Endothelial cell of umbilical vein (primary cell): ENCODE results near the gene NSUN4. TPM values are rescaled to one million over a fixed set of nuclear protein-coding genes. Genes with fewer than 3 reads are reported as not detected.

ENCODE experiments used
- BruUV-seq: library from RNA; stranded (reverse); fragments of 400-500 nt; replicated peaks from 2 replicates; lab custom pipeline; 2021; lab: Mats Ljungman, UMichigan
- CTCF ChIA-PET: fragments of 300-600, 350-600 bp; sonication (Branson Sonifier 250); formaldehyde crosslinking; loops from one replicate; lab custom pipeline; 2021; ENCODE audit warnings: antibody characterized with exemption, inconsistent platforms; lab: Charles Lee
- POLR2A ChIA-PET: fragments of 300-600, 350-600 bp; sonication (Branson Sonifier 250); formaldehyde crosslinking; loops from one replicate; lab custom pipeline; 2021; ENCODE audit warnings: antibody characterized with exemption, inconsistent platforms; lab: Charles Lee
- DNase-seq: peaks from one replicate; pipeline ENCODE4 v3.0.0-alpha.2; 2011; ENCODE audit warnings: low read depth, low spot score
- FAIRE-seq: peaks from 2 replicates; lab custom pipeline; 2011; peaks lifted over from hg19 to GRCh38; lab: Jason Lieb, UNC
- H2AFZ ChIP-seq: 2 replicates; pipeline ENCODE4 v1.6.0; 2012; ENCODE audit warnings: low read depth, low read length, control low read depth, inconsistent platforms
- H3K27ac ChIP-seq: 2 replicates; pipeline ENCODE4 v1.5.1; 2011; ENCODE audit warnings: low read depth, mild to moderate bottlenecking, control low read depth, low read length, moderate library complexity; ENCODE audit not compliant: insufficient read depth
- H3K27me3 ChIP-seq, 2 experiments: 2 replicates each; pipeline versions ENCODE4 v1.6.0 to v1.6.1; 2011; ENCODE audit warnings: low read length in 2 of 2, mixed read lengths in 1 of 2; ENCODE audit not compliant: control insufficient read depth in 2 of 2, insufficient read depth in 2 of 2
- H3K36me3 ChIP-seq, 2 experiments: 2 replicates in 1 of 2; 3 replicates in 1 of 2; pipeline ENCODE4 v1.5.1; 2011; ENCODE audit warnings: low read length in 2 of 2, mild to moderate bottlenecking in 1 of 2, moderate library complexity in 1 of 2; ENCODE audit not compliant: control insufficient read depth in 2 of 2, insufficient read depth in 2 of 2; ENCODE audit errors: extremely low read depth in 1 of 2
- H3K4me1 ChIP-seq: 3 replicates; pipeline ENCODE4 v1.5.1; 2011; ENCODE audit warnings: mild to moderate bottlenecking, low read length; ENCODE audit not compliant: control insufficient read depth, insufficient read depth; ENCODE audit errors: extremely low read depth
- H3K4me2 ChIP-seq: 2 replicates; pipeline ENCODE4 v1.6.1; 2011; ENCODE audit warnings: low read length, control low read depth, mixed read lengths; ENCODE audit not compliant: insufficient read depth
- H3K4me3 ChIP-seq, 3 experiments: fragments of 200-600 bp in 1 of 3; sonication (generic), shearing (Covaris generic) in 1 of 3; replicated peaks in 1 of 3; 2 replicates each; pipeline ENCODE4 v1.5.1; 2011 to 2016; ENCODE audit warnings: control low read depth in 3 of 3, low read length in 3 of 3, mild to moderate bottlenecking in 2 of 3, inconsistent platforms in 1 of 3, low read depth in 1 of 3, moderate library complexity in 1 of 3; ENCODE audit not compliant: insufficient read depth in 1 of 3
- H3K79me2 ChIP-seq: 2 replicates; pipeline ENCODE4 v1.6.0; 2012; ENCODE audit warnings: low read length, inconsistent platforms; ENCODE audit not compliant: control insufficient read depth, insufficient read depth
- H3K9ac ChIP-seq: replicated peaks from 2 replicates; pipeline ENCODE3; 2011; ENCODE audit warnings: low read length, control low read depth; ENCODE audit not compliant: insufficient read depth; ENCODE audit errors: extremely low read depth
- H3K9me1 ChIP-seq: replicated peaks from 3 replicates; pipeline ENCODE4 v1.6.0; 2011; ENCODE audit warnings: mild to moderate bottlenecking, low read length; ENCODE audit not compliant: control insufficient read depth, insufficient read depth; ENCODE audit errors: extremely low read depth
- H3K9me3 ChIP-seq: replicated peaks from 2 replicates; pipeline ENCODE4 v1.5.1; 2012; ENCODE audit warnings: low read length, inconsistent platforms; ENCODE audit not compliant: control insufficient read depth, insufficient read depth
- H4K20me1 ChIP-seq: replicated peaks from 2 replicates; pipeline ENCODE3; 2011; ENCODE audit warnings: mild to moderate bottlenecking, low read length; ENCODE audit not compliant: control insufficient read depth, insufficient read depth; ENCODE audit errors: extremely low read depth
- EZH2 ChIP-seq: IDR thresholded peaks from 2 replicates; pipeline ENCODE4 v1.6.1; 2012; ENCODE audit warnings: borderline replicate concordance, low read depth, mild to moderate bottlenecking, moderate library complexity, low read length, inconsistent platforms; ENCODE audit not compliant: severe bottlenecking
- FOS ChIP-seq: IDR thresholded peaks from 2 replicates; pipeline ENCODE4 v1.6.1; 2011; ENCODE audit warnings: mild to moderate bottlenecking, low read length, moderate library complexity, borderline replicate concordance; ENCODE audit not compliant: insufficient read depth
- GATA2 ChIP-seq: IDR thresholded peaks from 2 replicates; pipeline ENCODE4 v1.7.0; 2011; ENCODE audit warnings: low read depth, mild to moderate bottlenecking, moderate library complexity, mixed read lengths, low read length; ENCODE audit not compliant: insufficient read length, insufficient read depth
- JUN ChIP-seq: IDR thresholded peaks from 2 replicates; pipeline ENCODE4 v1.6.1; 2011; ENCODE audit warnings: borderline replicate concordance, low read depth; ENCODE audit not compliant: insufficient read length, insufficient read depth
- MYC ChIP-seq: IDR thresholded peaks from one replicate; pipeline ENCODE4 v1.6.1; 2011; ENCODE audit warnings: mild to moderate bottlenecking, low read depth, low read length
- POLR2A ChIP-seq: IDR thresholded peaks from 2 replicates; pipeline ENCODE4 v1.6.1; 2012; ENCODE audit warnings: low read depth, mild to moderate bottlenecking, control low read depth, low read length
- POLR2AphosphoS5 ChIP-seq: IDR thresholded peaks from 2 replicates; pipeline ENCODE4 v1.6.1; 2012; ENCODE audit warnings: low read depth, mild to moderate bottlenecking, control low read depth, low read length, moderate library complexity; ENCODE audit not compliant: insufficient read depth
- dilution Hi-C: fragments of 300-500 bp; cut with MboI; formaldehyde crosslinking; loops from one replicate; pipeline ENCODE4 v1.15.0; 2019; ENCODE audit warnings: low sequenced_read_pairs; ENCODE audit not compliant: extremely low pct_ligation_motif_present
- intact Hi-C: fragments of 100-400 bp; cut with micrococcal nuclease; formaldehyde crosslinking; loops from one replicate; pipeline ENCODE4 v1.10.0; 2022
- polyA plus RNA-seq, 4 experiments: library from polyadenylated mRNA; depleted of rRNA in 3 of 4; stranded (reverse) in 3 of 4; unstranded in 1 of 4; fragments of >200 nt; gene quantifications; 2 replicates each; pipeline versions ENCODE4 v1.2.1 to v1.2.3, GENCODE V29; 2011 to 2012; ENCODE audit warnings: missing spikeins in 1 of 4
- total RNA-seq: library from RNA; stranded (reverse); gene quantifications from 2 replicates; pipeline ENCODE4 v1.2.3, GENCODE V29; 2021
- TF ChIP-seq, protein P1 (sequence below), 2 donors: IDR thresholded peaks; 1 replicate in 1 of 2; 2 replicates in 1 of 2; pipeline ENCODE4 v1.5.1; 2011; ENCODE audit warnings: low read length in 2 of 2, mild to moderate bottlenecking in 2 of 2, moderate library complexity in 2 of 2, control low read depth in 1 of 2, inconsistent platforms in 1 of 2, low read depth in 1 of 2; ENCODE audit not compliant: insufficient read depth in 1 of 2; ENCODE audit errors: extremely low read depth in 1 of 2
- TF ChIP-seq, protein P2 (sequence below): IDR thresholded peaks from 2 replicates; pipeline ENCODE4 v1.6.1; 2011; ENCODE audit not compliant: insufficient read depth, insufficient read length

NSUN4 gene
- total and polyA plus RNA-seq, 2 donors (not counting 3 experiments of a cell fraction or from before 2014, with no cell fraction given) = 21.6 to 23.4 TPM

- Histone ChIP-seq H3K9ac (no peak overlapping the region), H3K9me3 (no peaks in the 10 kb centered on the region), H3K27ac (no peak overlapping the region), H3K4me1 (peaks cover 5% of the 10 kb centered on the region), H3K79me2 (peaks cover 24% of the 10 kb centered on the region), H3K27me3 (no peaks in the 10 kb centered on the region), H3K4me3 (no peak overlapping the region), H4K20me1 (no peaks in the 10 kb centered on the region), H3K4me2 (no peak overlapping the region), H3K36me3 (peaks cover 7 to 21% of the 10 kb centered on the region in 2 experiments), H2AFZ (no peak overlapping the region), H3K9me1 (no peaks in the 10 kb centered on the region)
- no TSS peak for BruUV-seq
- dilution Hi-C loops = no loop called here
- DNase-seq (no peak), FAIRE-seq (no peak)
- TF ChIP-seq FOS (no peak), EZH2 (no peak), POLR2A (no peak), JUN (no peak), MYC (no peak)
- TF ChIP-seq, protein P1, sequence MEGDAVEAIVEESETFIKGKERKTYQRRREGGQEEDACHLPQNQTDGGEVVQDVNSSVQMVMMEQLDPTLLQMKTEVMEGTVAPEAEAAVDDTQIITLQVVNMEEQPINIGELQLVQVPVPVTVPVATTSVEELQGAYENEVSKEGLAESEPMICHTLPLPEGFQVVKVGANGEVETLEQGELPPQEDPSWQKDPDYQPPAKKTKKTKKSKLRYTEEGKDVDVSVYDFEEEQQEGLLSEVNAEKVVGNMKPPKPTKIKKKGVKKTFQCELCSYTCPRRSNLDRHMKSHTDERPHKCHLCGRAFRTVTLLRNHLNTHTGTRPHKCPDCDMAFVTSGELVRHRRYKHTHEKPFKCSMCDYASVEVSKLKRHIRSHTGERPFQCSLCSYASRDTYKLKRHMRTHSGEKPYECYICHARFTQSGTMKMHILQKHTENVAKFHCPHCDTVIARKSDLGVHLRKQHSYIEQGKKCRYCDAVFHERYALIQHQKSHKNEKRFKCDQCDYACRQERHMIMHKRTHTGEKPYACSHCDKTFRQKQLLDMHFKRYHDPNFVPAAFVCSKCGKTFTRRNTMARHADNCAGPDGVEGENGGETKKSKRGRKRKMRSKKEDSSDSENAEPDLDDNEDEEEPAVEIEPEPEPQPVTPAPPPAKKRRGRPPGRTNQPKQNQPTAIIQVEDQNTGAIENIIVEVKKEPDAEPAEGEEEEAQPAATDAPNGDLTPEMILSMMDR (IDR thresholded peaks at IDR 0.05; ENCODE audit: extremely low read depth in 1 of 2, insufficient read depth in 1 of 2, low read depth in 1 of 2, low read length in 2 of 2) = no peak
- intact Hi-C loops = no loop called here
- ChIA-PET POLR2A (no interaction called here), CTCF (interaction anchor here (4.1 to 4.3 kb wide), 2 partner anchors 12 to 101 kb away, joined by 45 to 47 read pairs; no protein-coding TSS in a partner anchor)
Measured at GRCh38 chr1:46345281-46345680, 4.7 kb downstream of the NSUN4 start.

DNA sequence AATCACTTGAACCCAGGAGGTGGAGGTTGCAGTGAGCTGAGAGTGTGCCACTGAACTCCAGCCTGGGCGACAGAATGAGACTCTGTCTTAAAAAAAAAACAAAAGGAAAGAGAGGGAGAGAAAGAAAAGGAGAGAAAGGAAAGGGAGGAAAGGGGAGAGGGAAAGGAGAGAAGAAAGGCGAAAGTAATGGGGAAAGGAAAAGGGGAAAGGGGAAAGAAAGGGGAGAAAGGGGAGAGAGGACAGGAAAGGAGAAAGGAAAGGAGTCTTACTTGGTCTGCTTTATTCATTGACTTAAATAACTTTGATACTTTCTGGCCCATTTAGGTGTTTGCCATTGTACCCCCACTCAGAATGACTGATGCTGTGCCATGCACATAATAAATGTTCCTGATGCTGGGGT is 11.8 kb downstream of the NSUN4 start:
- no peak overlapping the region for H3K4me2 ChIP-seq
- DNase-seq (no peak), FAIRE-seq (no peak)
- ChIA-PET CTCF (interaction anchor here (1.2 kb wide), 1 partner anchor 11 kb away, joined by 4 read pairs; no protein-coding TSS in a partner anchor), POLR2A (no interaction called here)
- H3K9me1 ChIP-seq = no peaks in the 10 kb centered on the region
- BruUV-seq = no TSS peak
- no peaks in the 10 kb centered on the region for H3K27me3 ChIP-seq
- no peak overlapping the region for H3K9ac ChIP-seq
- no peaks in the 10 kb centered on the region for H3K79me2 ChIP-seq
- H3K27ac ChIP-seq = no peak overlapping the region
- peaks cover 20 to 26% of the 10 kb centered on the region in 2 experiments for H3K36me3 ChIP-seq
- TF ChIP-seq EZH2 (no peak), JUN (no peak), MYC (no peak), FOS (no peak), GATA2 (no peak), POLR2AphosphoS5 (no peak), POLR2A (no peak)
- TF ChIP-seq, protein P2, sequence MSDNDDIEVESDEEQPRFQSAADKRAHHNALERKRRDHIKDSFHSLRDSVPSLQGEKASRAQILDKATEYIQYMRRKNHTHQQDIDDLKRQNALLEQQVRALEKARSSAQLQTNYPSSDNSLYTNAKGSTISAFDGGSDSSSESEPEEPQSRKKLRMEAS = no peak
- TF ChIP-seq, protein P1 (IDR thresholded peaks at IDR 0.05; ENCODE audit: extremely low read depth in 1 of 2, insufficient read depth in 1 of 2, low read depth in 1 of 2, low read length in 2 of 2) = no peak
- dilution Hi-C loops = no loop called here
- H3K4me1 ChIP-seq = no peaks in the 10 kb centered on the region
- H2AFZ ChIP-seq = no peak overlapping the region
- no peak overlapping the region for H3K4me3 ChIP-seq
- H4K20me1 ChIP-seq = no peaks in the 10 kb centered on the region
- H3K9me3 ChIP-seq = no peaks in the 10 kb centered on the region
- intact Hi-C loops = no loop called here
